ENCODE measurements around the gene HMGN3.
"Not testable (repeated sequence)": the region's sequence is repeated elsewhere in the genome, so short reads cannot be mapped to it uniquely, and the experiment has no call there.

HMGN3 gene

GRCh38 chr6:79234150-79235022 lies at the start of gene HMGN3:
Gene HMGN3, minus strand, starts transcription at chr6:79234682.
- peak; percentile 79 to 82 for DNase-seq (ENCODE audit: low read depth in 2 of 2)

- no peak for DNase-seq (ENCODE audit: low read depth in 2 of 2)
These were observed 46.3 kb upstream of the HMGN3 start for GRCh38 chr6:79280756-79281155.

- DNase-seq (ENCODE audit: low read depth in 2 of 2): no peak
These were observed 42.6 kb upstream of the HMGN3 start for GRCh38 chr6:79277109-79277508.

- peak; percentile 22 to 33 for DNase-seq (ENCODE audit: low read depth in 2 of 2)
These were observed 35.4 kb upstream of the HMGN3 start for GRCh38 chr6:79269877-79270276.

- no peak for DNase-seq (ENCODE audit: low read depth in 2 of 2)
These were observed 32.6 kb upstream of the HMGN3 start for GRCh38 chr6:79267128-79267527.

- no peak for DNase-seq (ENCODE audit: low read depth in 2 of 2)
These were observed 31.6 kb upstream of the HMGN3 start for GRCh38 chr6:79266051-79266450.

- DNase-seq (ENCODE audit: low read depth in 2 of 2): no peak
These were observed 28.9 kb upstream of the HMGN3 start for GRCh38 chr6:79263359-79263758.

- no peak for DNase-seq (ENCODE audit: low read depth in 2 of 2)
These were observed 27.2 kb upstream of the HMGN3 start for GRCh38 chr6:79261666-79262065.

GRCh38 chr6:79260772-79261171 lies 26.3 kb upstream of the HMGN3 start:
- DNase-seq (ENCODE audit: low read depth in 2 of 2): no peak

- DNase-seq (ENCODE audit: low read depth in 2 of 2): no peak
These were observed 23.1 kb upstream of the HMGN3 start for GRCh38 chr6:79257381-79258205.

GRCh38 chr6:79256770-79257169 lies 22.3 kb upstream of the HMGN3 start:
- DNase-seq (ENCODE audit: low read depth in 2 of 2): not testable (repeated sequence)

- DNase-seq (ENCODE audit: low read depth in 2 of 2): not testable (repeated sequence)
These were observed 20.6 kb upstream of the HMGN3 start for GRCh38 chr6:79255086-79255485.

GRCh38 chr6:79250559-79250958 lies 16.1 kb upstream of the HMGN3 start:
- no peak for DNase-seq (ENCODE audit: low read depth in 2 of 2)

GRCh38 chr6:79250107-79250514 lies 15.6 kb upstream of the HMGN3 start:
- no peak for DNase-seq (ENCODE audit: low read depth in 2 of 2)

GRCh38 chr6:79249136-79249535 lies 14.7 kb upstream of the HMGN3 start:
- DNase-seq (ENCODE audit: low read depth in 2 of 2): no peak

- no peak for DNase-seq (ENCODE audit: low read depth in 2 of 2)
These were observed 12.4 kb upstream of the HMGN3 start for GRCh38 chr6:79246891-79247290.

GRCh38 chr6:79241228-79241627 lies 6.7 kb upstream of the HMGN3 start:
- DNase-seq (ENCODE audit: low read depth in 2 of 2): no peak

- no peak for DNase-seq (ENCODE audit: low read depth in 2 of 2)
These were observed 6.0 kb upstream of the HMGN3 start for GRCh38 chr6:79240509-79240908.

- DNase-seq (ENCODE audit: low read depth in 2 of 2): no peak
These were observed 5.2 kb upstream of the HMGN3 start for GRCh38 chr6:79239536-79240168.

GRCh38 chr6:79238919-79239318 lies 4.4 kb upstream of the HMGN3 start:
- no peak for DNase-seq (ENCODE audit: low read depth in 2 of 2)

- DNase-seq (ENCODE audit: low read depth in 2 of 2): no peak
These were observed 2.2 kb upstream of the HMGN3 start for GRCh38 chr6:79236711-79237110.

GRCh38 chr6:79233611-79234149 lies 802 bp downstream of the HMGN3 start:
- peak; percentile 45 to 46 for DNase-seq (ENCODE audit: low read depth in 2 of 2)

All from fibroblast of skin of left biceps (primary cell).